HCT116 (cell line): ENCODE measurements around the gene KANSL1. TPM values are rescaled to one million over a fixed set of nuclear protein-coding genes. Genes with fewer than 3 reads are reported as not detected.
"Not testable (repeated sequence)": the region's sequence is repeated elsewhere in the genome, so short reads cannot be mapped to it uniquely, and the experiment has no call there.

ENCODE experiments used
- ATAC-seq: fragments of 200-7000 bp; cut with Tn5 transposase; 2 replicates; pipeline ENCODE4 v1.9.1; 2020; ENCODE audit warnings: mild to moderate bottlenecking, moderate library complexity
- BruUV-seq: library from RNA; stranded (reverse); fragments of 400-500 nt; replicated peaks from 2 replicates; lab custom pipeline; 2021; lab: Mats Ljungman, UMichigan
- CTCF ChIA-PET: fragments of 300-600 bp; sonication (Branson Sonifier 250); formaldehyde crosslinking; loops from one replicate; lab custom pipeline; 2021; ENCODE audit warnings: antibody characterized with exemption; lab: Charles Lee
- POLR2A ChIA-PET: fragments of 300-600, 350-600 bp; sonication (Branson Sonifier 250); formaldehyde crosslinking; loops from one replicate; lab custom pipeline; 2021; ENCODE audit warnings: antibody characterized with exemption; lab: Charles Lee
- RAD21 ChIA-PET, 2 experiments: fragments of 300-600 bp; sonication (Branson Sonifier 250); formaldehyde crosslinking; loops; one replicate each; lab custom pipeline; 2023; ENCODE audit warnings: low total read pairs in 2 of 2; ENCODE audit not compliant: uncharacterized antibody in 2 of 2, unreplicated experiment in 2 of 2, low non-redundant PET in 1 of 2; lab: Charles Lee
- DNase-seq: peaks from one replicate; pipeline ENCODE4 v3.0.0-alpha.2; 2010; ENCODE audit warnings: low read depth, low spot score
- H2AFZ ChIP-seq: fragments of 200-600 bp; shearing (Covaris generic), sonication (generic); 2 replicates; pipeline ENCODE4 v1.6.1; 2017; ENCODE audit warnings: low read depth, mixed run types, mixed read lengths, antibody characterized with exemption, low read length; ENCODE audit not compliant: poor library complexity, severe bottlenecking
- H3K27ac ChIP-seq: 2 replicates; pipeline ENCODE4 v1.5.1; 2012; ENCODE audit warnings: low read depth, low read length
- H3K27me3 ChIP-seq: fragments of 200-600 bp; sonication (generic); 2 replicates; pipeline ENCODE4 v1.6.1; 2016; ENCODE audit warnings: mixed run types, low read length, mixed read lengths; ENCODE audit not compliant: insufficient read depth
- H3K36me3 ChIP-seq, 2 experiments: fragments of 200-500 bp in 1 of 2; fragments of 200-600 bp in 1 of 2; sonication (Bioruptor generic) in 1 of 2; sonication (generic) in 1 of 2; 2 replicates each; pipeline versions ENCODE4 v1.5.1 to v1.6.1; 2014 to 2016; ENCODE audit warnings: low read length in 2 of 2, inconsistent platforms in 1 of 2, mixed read lengths in 1 of 2, mixed run types in 1 of 2; ENCODE audit not compliant: insufficient read depth in 2 of 2, control insufficient read depth in 1 of 2
- H3K4me1 ChIP-seq, 2 experiments: fragments of 200-600 bp in 1 of 2; sonication (generic) in 1 of 2; 2 replicates each; pipeline versions ENCODE4 v1.5.1 to v1.6.1; 2012 to 2017; ENCODE audit warnings: low read length in 2 of 2, inconsistent platforms in 1 of 2, mild to moderate bottlenecking in 1 of 2, mixed read lengths in 1 of 2, mixed run types in 1 of 2, moderate library complexity in 1 of 2; ENCODE audit not compliant: insufficient read depth in 2 of 2, control insufficient read depth in 1 of 2
- H3K4me2 ChIP-seq: fragments of 200-600 bp; sonication (generic); 2 replicates; pipeline ENCODE4 v1.6.1; 2017; ENCODE audit warnings: mixed run types, low read length, mixed read lengths
- H3K4me3 ChIP-seq, 2 experiments: fragments of 200-600 bp in 1 of 2; sonication (generic) in 1 of 2; replicated peaks in 1 of 2; 2 replicates each; pipeline ENCODE4 v1.5.1; 2011 to 2016; ENCODE audit warnings: low read length in 2 of 2, control low read depth in 1 of 2, low read depth in 1 of 2, mild to moderate bottlenecking in 1 of 2, mixed read lengths in 1 of 2, mixed run types in 1 of 2
- H3K79me2 ChIP-seq: fragments of 200-600 bp; sonication (generic); 2 replicates; pipeline ENCODE4 v1.6.1; 2017; ENCODE audit warnings: mild to moderate bottlenecking, mixed run types, low read length, moderate library complexity, mixed read lengths; ENCODE audit not compliant: insufficient read depth
- H3K9ac ChIP-seq: fragments of 200-600 bp; sonication (generic); 2 replicates; pipeline ENCODE4 v1.6.1; 2016; ENCODE audit warnings: low read length, mixed read lengths
- H3K9me2 ChIP-seq: fragments of 200-600 bp; sonication (generic), shearing (Covaris generic); 2 replicates; pipeline ENCODE4 v1.6.1; 2017; ENCODE audit warnings: mixed run types, mild to moderate bottlenecking, moderate library complexity; ENCODE audit not compliant: insufficient read depth
- H3K9me3 ChIP-seq, 2 experiments: fragments of 200-500 bp in 1 of 2; fragments of 200-600 bp in 1 of 2; sonication (Bioruptor generic) in 1 of 2; sonication (generic) in 1 of 2; 2 replicates each; pipeline ENCODE4 v1.6.1; 2014 to 2017; ENCODE audit warnings: low read length in 2 of 2, mixed read lengths in 2 of 2, inconsistent platforms in 1 of 2, low read depth in 1 of 2, mild to moderate bottlenecking in 1 of 2, mixed run types in 1 of 2, moderate library complexity in 1 of 2; ENCODE audit not compliant: control insufficient read depth in 1 of 2, insufficient read depth in 1 of 2
- H4K20me1 ChIP-seq: fragments of 200-600 bp; sonication (generic), shearing (Covaris generic); 2 replicates; pipeline ENCODE4 v1.6.1; 2017; ENCODE audit warnings: mixed run types, mild to moderate bottlenecking, moderate library complexity; ENCODE audit not compliant: insufficient read depth
- EGR1 ChIP-seq: IDR thresholded peaks from 2 replicates; pipeline ENCODE4 v1.6.1; 2012; ENCODE audit warnings: low read depth
- ELF1 ChIP-seq: IDR thresholded peaks from 2 replicates; pipeline ENCODE4 v1.6.1; 2012; ENCODE audit warnings: low read depth, borderline replicate concordance
- EZH2phosphoT487 ChIP-seq: fragments of 200-600 bp; IDR thresholded peaks from 2 replicates; pipeline ENCODE4 v1.6.1; 2018; ENCODE audit warnings: antibody characterized with exemption, borderline replicate concordance
- POLR2A ChIP-seq: IDR thresholded peaks from 2 replicates; pipeline ENCODE4 v1.7.0; 2011; ENCODE audit warnings: borderline replicate concordance; ENCODE audit not compliant: insufficient read depth, insufficient read length; ENCODE audit errors: extremely low read depth
- RAD21 ChIP-seq: IDR thresholded peaks from 2 replicates; pipeline ENCODE4 v1.6.1; 2012; ENCODE audit warnings: low read depth, mild to moderate bottlenecking
- REST ChIP-seq: IDR thresholded peaks from 2 replicates; pipeline ENCODE4 v1.6.1; 2012; ENCODE audit warnings: low read depth
- TCF7L2 ChIP-seq: IDR thresholded peaks from 2 replicates; pipeline ENCODE4 v1.7.0; 2011; ENCODE audit warnings: borderline replicate concordance, inconsistent platforms; ENCODE audit not compliant: insufficient read depth, insufficient read length; ENCODE audit errors: extremely low read depth
- YY1 ChIP-seq: IDR thresholded peaks from 2 replicates; pipeline ENCODE4 v1.6.1; 2011; ENCODE audit warnings: low read length, low read depth, moderate library complexity, mild to moderate bottlenecking; ENCODE audit not compliant: insufficient replicate concordance; ENCODE audit errors: extremely low read depth
- intact Hi-C: fragments of 100-400 bp; cut with micrococcal nuclease; formaldehyde crosslinking; loops from 2 replicates; pipeline ENCODE4 v1.10.0; 2022
- total RNA-seq: library from RNA; stranded (reverse); gene quantifications from one replicate; pipeline ENCODE4 v1.2.1, GENCODE V29; 2021; ENCODE audit not compliant: unreplicated experiment

The KANSL1 gene
- total RNA-seq, 1 experiment from 2014 or later: 77.5 TPM

GRCh38 chr17:46181940-46182339, 11.3 kb downstream of the KANSL1 start:
- Histone ChIP-seq H3K9me3 (no peaks in the 10 kb centered on the region), H4K20me1 (peaks cover 60% of the 10 kb centered on the region), H3K9me2 (no peaks in the 10 kb centered on the region), H3K4me3 (no peak overlapping the region), H3K4me2 (no peak overlapping the region), H3K9ac (no peak overlapping the region), H3K4me1 (peaks cover 0 to 22% of the 10 kb centered on the region in 2 experiments; a peak in 2 of 4 replicates), H3K27ac (no peak overlapping the region), H2AFZ (no peak overlapping the region), H3K79me2 (peaks cover 100% of the 10 kb centered on the region), H3K36me3 (0 out of 4 replicates have a peak, but pooled peaks cover 0 to 4% of the 10 kb centered on the region in 2 experiments), H3K27me3 (no peaks in the 10 kb centered on the region)
- no peak for ATAC-seq
- no TSS peak for BruUV-seq
- intact Hi-C loops: no loop called here
- ChIA-PET CTCF (interaction anchor here (2.5 kb wide), 1 partner anchor 11 kb away, joined by 15 read pairs; the partner anchor contains the start of gene KANSL1), POLR2A (interaction anchor here (1.1 kb wide), 1 partner anchor 11 kb away, joined by 3 read pairs; the partner anchor contains the start of gene KANSL1), RAD21 (no interaction called here)
- no peak for DNase-seq
- TF ChIP-seq ELF1 (no peak), REST (no peak), EGR1 (no peak), TCF7L2 (no peak), EZH2phosphoT487 (no peak), RAD21 (no peak), POLR2A (no peak), YY1 (no peak)

- POLR2A ChIA-PET, H2AFZ ChIP-seq, H3K9ac ChIP-seq, H3K9me3 ChIP-seq, H3K4me2 ChIP-seq, intact Hi-C loops, ATAC-seq, BruUV-seq, H3K27ac ChIP-seq, H3K4me3 ChIP-seq, RAD21 ChIA-PET, DNase-seq, CTCF ChIA-PET, H3K27me3 ChIP-seq, H3K36me3 ChIP-seq, H3K9me2 ChIP-seq: not testable (repeated sequence)
- Histone ChIP-seq H3K79me2 (peaks cover 100% of the 10 kb centered on the region), H4K20me1 (peaks cover 63% of the 10 kb centered on the region), H3K4me1 (peaks cover 0 to 21% of the 10 kb centered on the region in 2 experiments; a peak in 2 of 4 replicates)
Measured at GRCh38 chr17:46181316-46181715, 11.9 kb downstream of the KANSL1 start.
